ENCODE measurements around the gene NOP56. TPM values are rescaled to one million over a fixed set of nuclear protein-coding genes. Genes with fewer than 3 reads are reported as not detected.

The NOP56 gene
- total RNA-seq, 4 donors from 2014 or later: 73.0 to 174 (median 137) TPM

DNA sequence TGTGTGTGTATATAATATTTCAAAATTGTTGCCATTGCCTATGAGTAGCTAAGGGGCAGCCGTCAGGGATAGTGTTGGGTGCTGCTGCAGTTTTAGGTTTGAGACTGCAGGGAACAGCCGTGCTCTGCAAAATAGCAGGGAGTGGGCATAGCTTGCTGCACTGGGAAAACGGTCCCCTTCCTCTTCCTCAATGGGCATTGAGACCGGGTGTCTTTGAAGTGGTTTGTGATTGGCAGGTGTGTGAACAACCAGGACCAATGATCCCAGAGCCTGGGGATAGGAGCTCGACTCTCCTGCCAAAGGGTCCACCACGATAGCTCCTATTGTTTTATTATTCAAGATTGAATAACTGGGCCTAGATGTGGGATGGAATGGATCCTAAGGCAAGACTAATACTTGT is 35.1 kb downstream of the NOP56 start:
- 39 to 42% methylated on average over 6 of the region's 6 CpGs for WGBS, 2 donors
- peaks cover 0 to 16% (median 7%) of the 10 kb centered on the region in 3 donors for H3K4me1 ChIP-seq
- no peak overlapping the region for H3K27ac ChIP-seq
- TF ChIP-seq, protein P1, sequence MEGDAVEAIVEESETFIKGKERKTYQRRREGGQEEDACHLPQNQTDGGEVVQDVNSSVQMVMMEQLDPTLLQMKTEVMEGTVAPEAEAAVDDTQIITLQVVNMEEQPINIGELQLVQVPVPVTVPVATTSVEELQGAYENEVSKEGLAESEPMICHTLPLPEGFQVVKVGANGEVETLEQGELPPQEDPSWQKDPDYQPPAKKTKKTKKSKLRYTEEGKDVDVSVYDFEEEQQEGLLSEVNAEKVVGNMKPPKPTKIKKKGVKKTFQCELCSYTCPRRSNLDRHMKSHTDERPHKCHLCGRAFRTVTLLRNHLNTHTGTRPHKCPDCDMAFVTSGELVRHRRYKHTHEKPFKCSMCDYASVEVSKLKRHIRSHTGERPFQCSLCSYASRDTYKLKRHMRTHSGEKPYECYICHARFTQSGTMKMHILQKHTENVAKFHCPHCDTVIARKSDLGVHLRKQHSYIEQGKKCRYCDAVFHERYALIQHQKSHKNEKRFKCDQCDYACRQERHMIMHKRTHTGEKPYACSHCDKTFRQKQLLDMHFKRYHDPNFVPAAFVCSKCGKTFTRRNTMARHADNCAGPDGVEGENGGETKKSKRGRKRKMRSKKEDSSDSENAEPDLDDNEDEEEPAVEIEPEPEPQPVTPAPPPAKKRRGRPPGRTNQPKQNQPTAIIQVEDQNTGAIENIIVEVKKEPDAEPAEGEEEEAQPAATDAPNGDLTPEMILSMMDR (IDR thresholded peaks at IDR 0.05): no peak
- no peak for TF ChIP-seq POLR2A (IDR thresholded peaks at IDR 0.05)
- no peak overlapping the region for H3K4me3 ChIP-seq
- intact Hi-C loops (cut with DNase I): no loop called here
- H3K27me3 ChIP-seq: peaks cover 0 to 44% (median 0%) of the 10 kb centered on the region in 4 donors
- H3K9me3 ChIP-seq: no peaks in the 10 kb centered on the region
- H3K36me3 ChIP-seq: no peaks in the 10 kb centered on the region
- DNase-seq: no peak

DNA sequence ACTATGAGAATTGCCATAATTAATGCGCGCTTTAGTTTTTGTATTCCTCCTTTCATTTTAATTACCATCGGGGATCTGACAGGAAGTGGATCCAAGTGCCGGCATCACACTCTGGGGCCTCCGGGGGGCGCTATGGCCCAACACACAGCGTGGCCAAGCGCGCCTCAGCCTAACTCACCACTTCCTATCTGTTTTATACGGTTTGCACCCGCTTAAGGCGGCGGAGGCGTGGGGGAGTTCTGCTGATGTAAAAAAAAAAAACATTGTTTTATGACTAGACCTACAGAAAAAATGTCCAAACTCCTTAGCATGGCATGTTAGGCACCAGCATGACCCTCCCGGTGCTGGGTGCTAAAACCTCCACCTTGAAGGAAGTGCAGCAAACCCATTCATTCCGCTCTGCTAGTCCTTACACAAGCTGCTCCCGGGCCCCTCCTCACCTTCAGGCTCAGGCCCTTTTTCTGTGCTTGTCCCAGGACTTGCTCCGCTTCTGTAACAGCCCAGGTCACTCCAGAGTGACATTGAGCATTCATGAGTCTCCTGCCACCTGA is 35.7 kb downstream of the NOP56 start:
- DNase-seq: no peak
- 34 to 44% methylated on average over 11 to 18 of the region's 18 CpGs for WGBS, 2 donors
- H3K9me3 ChIP-seq: no peaks in the 10 kb centered on the region
- peaks cover 0 to 45% (median 0%) of the 10 kb centered on the region in 4 donors for H3K27me3 ChIP-seq
- no peak overlapping the region for H3K4me3 ChIP-seq
- no peak for TF ChIP-seq POLR2A (IDR thresholded peaks at IDR 0.05)
- TF ChIP-seq, protein P1 (IDR thresholded peaks at IDR 0.05): peak in 5 of 6 experiments; percentile 13 to 61 (median 48)
- H3K36me3 ChIP-seq: no peaks in the 10 kb centered on the region
- intact Hi-C loops (cut with DNase I): no loop called here
- H3K4me1 ChIP-seq: peaks cover 0 to 17% (median 7%) of the 10 kb centered on the region in 3 donors
- no peak overlapping the region for H3K27ac ChIP-seq

DNA sequence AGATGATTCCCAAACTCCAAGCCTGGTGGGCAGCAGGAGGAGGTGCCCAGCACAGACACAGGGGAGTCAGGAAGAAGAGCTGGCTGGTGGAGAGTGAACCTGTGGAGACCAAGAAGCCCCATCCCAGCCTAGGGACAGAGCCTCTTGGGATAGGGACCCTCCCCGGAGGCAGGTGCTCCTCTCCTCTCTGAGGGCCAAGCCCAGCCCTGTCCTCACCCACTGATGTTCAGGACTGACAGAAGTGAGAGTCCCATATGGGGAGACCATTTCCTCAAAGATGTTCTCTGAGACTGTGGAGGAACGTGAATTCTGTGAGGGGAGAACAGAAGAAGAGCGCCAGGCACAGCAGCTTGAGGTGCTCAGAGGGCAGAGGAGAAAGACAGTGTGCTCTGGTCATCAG is 37.8 kb downstream of the NOP56 start:
- no peaks in the 10 kb centered on the region for H3K36me3 ChIP-seq
- WGBS, 2 donors: 86 to 93% methylated on average over 3 of the region's 3 CpGs
- no peaks in the 10 kb centered on the region for H3K9me3 ChIP-seq
- no peak overlapping the region for H3K4me3 ChIP-seq
- no peak overlapping the region for H3K27ac ChIP-seq
- DNase-seq: no peak
- no peak for TF ChIP-seq POLR2A (IDR thresholded peaks at IDR 0.05)
- TF ChIP-seq, protein P1 (IDR thresholded peaks at IDR 0.05): no peak
- intact Hi-C loops (cut with DNase I): no loop called here
- peaks cover 6 to 33% (median 14%) of the 10 kb centered on the region in 3 donors for H3K4me1 ChIP-seq
- H3K27me3 ChIP-seq: peaks cover 0 to 63% (median 6%) of the 10 kb centered on the region in 4 donors

DNA sequence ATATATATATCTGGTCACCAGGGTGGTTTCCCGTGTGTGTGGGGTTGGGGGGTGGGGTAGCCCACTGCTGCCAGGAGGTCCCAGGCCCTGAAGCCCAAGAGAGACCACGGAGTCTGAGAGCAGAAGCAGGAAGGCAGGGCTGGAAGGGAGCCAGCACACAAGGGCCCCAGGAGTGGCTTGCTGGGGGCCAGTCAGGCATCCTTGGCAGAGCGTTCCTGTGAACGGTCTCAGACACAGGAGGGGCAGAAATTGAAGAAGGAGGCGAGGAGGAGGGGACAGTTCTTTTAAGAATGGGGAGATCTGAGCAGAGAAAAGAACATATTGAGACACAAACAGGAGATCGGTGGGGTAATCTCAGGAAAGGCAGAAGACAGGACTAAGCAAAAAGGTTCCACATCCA is 38.3 kb downstream of the NOP56 start:
- intact Hi-C loops (cut with DNase I): no loop called here
- H3K27me3 ChIP-seq: peaks cover 0 to 63% (median 6%) of the 10 kb centered on the region in 4 donors
- DNase-seq: no peak

DNA sequence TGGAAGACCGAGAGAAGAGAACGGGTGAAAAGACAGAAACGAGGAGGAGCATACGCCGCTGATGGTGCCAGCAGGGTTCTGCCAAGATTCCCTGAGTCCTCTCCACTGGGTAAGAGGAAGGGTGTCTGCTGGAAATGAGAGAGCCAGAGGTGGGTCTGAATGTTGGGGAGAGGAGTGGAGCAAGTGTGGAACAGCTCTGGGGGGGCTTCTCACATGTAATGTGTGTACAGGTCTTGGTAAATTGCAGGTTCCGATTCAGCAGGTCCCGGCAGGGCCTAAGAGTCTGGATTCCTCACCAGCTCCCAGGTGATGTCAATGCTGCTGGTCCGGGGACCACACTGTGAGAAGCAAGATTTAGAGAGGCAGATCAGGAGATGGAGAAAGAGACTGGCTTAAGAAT is 38.7 kb downstream of the NOP56 start:
- no peak for TF ChIP-seq POLR2A (IDR thresholded peaks at IDR 0.05)
- TF ChIP-seq, protein P1 (IDR thresholded peaks at IDR 0.05): no peak
- H3K36me3 ChIP-seq: no peaks in the 10 kb centered on the region
- DNase-seq: no peak
- 73 to 86% methylated on average over 8 of the region's 8 CpGs for WGBS, 2 donors
- intact Hi-C loops (cut with DNase I): no loop called here
- peaks cover 6 to 33% (median 14%) of the 10 kb centered on the region in 3 donors for H3K4me1 ChIP-seq
- H3K4me3 ChIP-seq: no peak overlapping the region
- peak overlapping the region in 1 of 4 donors; percentile 72 for H3K27ac ChIP-seq
- H3K9me3 ChIP-seq: no peaks in the 10 kb centered on the region
- peaks cover 0 to 63% (median 6%) of the 10 kb centered on the region in 4 donors for H3K27me3 ChIP-seq

More for the DNA sequence above, 38.3 kb downstream of the NOP56 start:
- H3K9me3 ChIP-seq: no peaks in the 10 kb centered on the region
- 76 to 82% methylated on average over 6 of the region's 6 CpGs for WGBS, 2 donors
- H3K4me1 ChIP-seq: peaks cover 6 to 33% (median 14%) of the 10 kb centered on the region in 3 donors
- no peaks in the 10 kb centered on the region for H3K36me3 ChIP-seq
- H3K27ac ChIP-seq: no peak overlapping the region
- TF ChIP-seq, protein P1 (IDR thresholded peaks at IDR 0.05): no peak
- no peak for TF ChIP-seq POLR2A (IDR thresholded peaks at IDR 0.05)
- H3K4me3 ChIP-seq: no peak overlapping the region
